Measurements from ENCODE around the gene NUP214.
"Not testable (repeated sequence)": the region's sequence is repeated elsewhere in the genome, so short reads cannot be mapped to it uniquely, and the experiment has no call there.

Gene NUP214

DNA sequence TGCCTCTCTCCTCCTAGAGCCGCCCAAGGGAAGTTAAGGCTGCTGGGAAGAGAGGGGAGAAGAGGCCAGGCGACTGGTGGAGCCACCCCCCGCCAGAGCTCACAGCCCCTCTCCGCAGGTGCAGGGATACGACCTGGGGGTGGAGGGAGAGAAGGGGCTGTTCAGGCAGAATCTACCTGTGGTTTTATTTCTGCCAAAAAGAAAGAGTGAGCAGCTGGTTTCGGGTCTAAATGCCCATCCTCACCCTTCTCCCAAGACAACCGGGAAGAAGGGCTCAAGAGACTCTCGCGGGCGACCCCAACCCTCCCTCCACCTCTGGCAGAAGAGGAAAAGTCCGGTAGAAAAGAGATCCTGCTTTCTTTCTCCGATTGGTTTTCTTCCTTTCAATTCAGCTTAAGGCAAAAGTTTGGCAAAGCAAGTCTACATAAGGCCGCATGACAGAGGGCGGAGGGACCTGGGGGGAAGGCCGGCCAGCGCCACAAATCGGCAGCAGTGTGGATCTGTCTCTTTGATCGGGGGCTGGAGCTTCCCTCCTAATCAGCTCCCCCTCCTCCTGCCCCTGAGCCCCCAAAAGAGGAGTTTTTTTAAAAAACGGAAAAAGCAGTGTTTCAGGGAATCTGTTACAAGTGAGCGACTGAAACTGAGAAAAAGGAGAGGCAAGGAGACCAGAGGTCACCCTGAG is 134.7 kb downstream of the NUP214 start:
- DNase-seq (ENCODE audit: low spot score): no peak

DNA sequence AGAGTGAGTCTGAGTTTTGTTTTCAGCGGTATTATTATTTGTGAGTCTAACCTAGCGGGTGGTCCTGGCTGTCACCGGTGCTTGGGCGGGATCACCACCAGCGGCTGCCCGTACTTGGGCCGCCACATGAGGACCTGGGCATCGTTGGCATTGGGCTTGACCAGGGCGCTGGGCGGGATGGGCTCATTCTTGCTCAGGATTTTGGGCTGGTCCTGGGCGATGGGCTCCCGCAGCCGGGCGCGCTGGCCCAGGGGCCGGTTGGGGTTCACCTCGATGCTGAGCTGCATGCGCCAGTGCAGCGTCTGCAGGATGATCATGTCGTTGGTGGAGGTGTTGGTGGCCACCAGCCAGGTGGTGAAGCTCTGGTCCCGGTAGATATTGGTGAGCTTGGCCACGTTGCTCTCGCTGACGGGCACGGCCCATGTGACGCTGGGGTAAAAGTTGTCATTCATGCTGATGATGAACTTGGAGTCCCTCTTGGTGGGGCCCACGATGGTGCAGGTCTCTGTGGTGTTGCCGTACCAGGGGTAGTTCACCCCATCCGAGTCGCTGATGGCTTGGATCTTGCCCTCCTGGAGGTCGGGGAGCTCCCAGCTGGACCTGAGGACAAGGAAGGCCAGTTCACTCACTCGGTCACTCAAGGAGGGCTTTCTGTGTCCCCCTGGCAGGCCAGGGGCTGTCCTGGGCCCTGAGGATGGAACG is 135.5 kb downstream of the NUP214 start:
- DNase-seq (ENCODE audit: low spot score): no peak

DNA sequence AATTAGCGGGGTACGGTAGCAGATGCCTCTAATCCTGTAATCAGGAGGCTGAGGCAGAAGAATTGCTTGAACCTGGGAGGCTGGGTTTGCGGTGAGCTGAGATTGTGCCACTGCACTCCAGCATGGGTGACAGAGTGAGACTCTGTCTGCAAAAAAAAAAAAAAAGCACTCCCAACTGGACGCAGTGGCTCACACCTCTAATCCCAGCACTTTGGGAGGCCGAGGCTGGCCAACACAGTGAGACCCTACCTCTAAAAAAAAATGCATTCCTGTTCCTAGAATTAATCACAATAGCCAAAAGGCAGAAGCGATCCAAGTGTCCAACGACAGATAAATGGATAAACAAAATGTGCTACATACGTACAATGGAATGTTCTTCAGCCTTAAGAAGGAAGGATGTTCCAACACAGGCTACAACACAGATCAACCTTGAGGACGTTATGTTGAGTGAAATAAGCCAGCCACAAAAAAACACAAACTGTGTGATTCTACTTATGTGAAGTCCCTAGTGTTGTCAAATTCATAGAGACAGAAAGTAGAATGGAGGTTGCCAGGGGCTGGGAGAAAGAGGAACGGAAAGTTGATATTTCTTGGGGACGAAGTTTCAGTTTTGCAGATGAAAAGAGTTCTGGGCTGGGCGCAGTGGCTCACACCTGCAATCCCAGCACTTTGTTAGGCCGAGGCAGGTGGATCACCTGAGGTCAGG is 137.1 kb downstream of the NUP214 start:
- DNase-seq (ENCODE audit: low spot score): no peak

DNA sequence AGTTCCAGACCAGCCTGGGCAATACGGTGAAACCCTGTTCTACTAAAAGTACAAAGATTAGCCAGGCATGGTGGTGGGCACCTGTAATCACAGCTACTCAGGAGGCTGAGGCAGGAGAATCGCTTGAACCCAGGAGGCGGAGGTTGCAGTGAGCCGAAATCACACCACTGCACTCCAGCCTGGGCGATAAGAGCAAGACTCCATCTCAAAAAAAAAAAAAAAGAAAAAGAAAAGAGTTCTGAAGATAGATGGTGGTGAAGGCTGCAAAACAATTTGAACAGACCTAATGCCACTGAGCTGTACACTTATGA is 137.6 kb downstream of the NUP214 start:
- not testable (repeated sequence) for DNase-seq (ENCODE audit: low spot score)

DNA sequence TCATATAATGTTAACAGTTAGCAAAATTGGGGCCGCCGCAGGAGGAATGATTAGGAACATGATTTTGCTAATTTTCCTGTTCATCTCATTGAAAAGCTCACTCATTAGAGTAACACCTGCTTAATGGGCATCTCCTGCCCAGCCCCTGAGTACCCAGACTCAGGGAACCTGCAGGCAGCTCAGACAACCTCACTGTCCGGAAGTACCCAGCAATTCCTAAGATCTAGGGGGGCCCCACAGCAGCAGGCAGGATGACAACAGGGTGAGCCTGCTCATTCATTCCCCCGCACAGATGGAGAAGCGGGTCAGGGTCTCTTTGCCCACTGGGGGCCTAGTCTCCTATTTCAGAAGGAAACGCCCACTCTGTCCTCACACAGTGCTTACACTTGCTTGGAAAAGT is 138.3 kb downstream of the NUP214 start:
- DNase-seq (ENCODE audit: low spot score): no peak

DNA sequence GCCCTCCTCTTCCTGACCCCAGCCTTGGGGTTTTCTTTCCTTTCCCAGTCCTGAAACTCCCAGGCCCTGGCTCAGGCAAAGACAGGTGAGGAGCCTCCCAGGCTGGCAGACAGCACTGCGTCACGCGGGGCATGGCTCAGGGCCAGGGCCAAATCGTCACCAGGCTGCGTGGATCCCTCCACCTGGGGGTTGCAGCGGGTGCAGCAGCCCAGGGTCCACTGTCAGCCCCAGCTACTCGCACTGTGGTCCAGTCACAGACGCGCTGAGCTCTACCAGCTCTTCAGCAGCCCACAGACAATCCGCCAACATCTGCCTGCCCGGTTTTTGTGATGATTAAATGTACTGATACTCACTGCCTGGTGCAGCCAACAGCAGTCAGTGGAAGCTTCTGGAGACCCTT is 138.8 kb downstream of the NUP214 start:
- no peak for DNase-seq (ENCODE audit: low spot score)

DNA sequence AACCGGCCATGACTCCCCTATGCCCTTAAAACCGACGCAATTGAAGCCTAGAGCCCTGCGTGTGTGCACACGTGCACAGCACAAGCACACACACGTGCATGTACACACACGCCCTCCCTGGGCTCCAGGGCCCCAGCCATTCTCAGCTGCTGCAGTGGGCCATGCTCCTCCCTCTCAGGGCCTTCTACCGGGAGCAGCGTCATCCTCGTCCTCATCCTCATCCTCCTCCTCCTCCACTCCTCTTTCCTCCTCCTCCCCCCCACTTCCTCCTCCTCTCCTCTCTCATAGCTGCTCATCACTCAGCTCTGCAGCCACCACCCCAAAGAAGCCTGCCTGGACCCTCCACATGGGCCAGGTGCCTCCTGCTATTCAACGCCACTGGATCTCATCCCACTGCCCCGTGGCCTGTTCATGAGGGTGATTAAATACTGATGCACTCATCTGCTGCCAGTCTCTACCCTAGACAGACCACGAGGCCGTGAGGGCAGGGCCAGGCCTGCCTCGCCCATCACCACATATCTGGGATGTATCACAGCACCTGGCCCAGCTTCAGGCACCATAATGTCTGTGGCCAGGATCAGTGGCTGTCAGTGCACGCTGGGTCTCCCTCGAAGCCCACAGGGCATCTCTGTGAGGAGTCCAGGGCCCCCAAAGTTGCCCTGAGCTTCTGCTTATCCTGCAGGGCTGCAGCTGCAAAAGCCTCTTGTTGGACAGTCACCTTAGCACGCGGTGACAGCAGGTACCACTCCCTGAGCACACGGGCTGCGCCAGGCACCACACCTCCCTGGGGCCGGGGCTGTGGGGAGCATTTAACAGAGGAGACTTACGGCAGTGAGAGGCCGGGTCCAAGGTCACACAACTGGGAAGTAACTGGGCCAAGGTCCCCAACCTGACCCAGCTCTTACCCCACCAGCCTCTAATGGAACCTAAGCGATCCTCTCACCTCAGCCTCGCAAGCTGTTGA is 141.2 kb downstream of the NUP214 start:
- no peak for DNase-seq (ENCODE audit: low spot score)

DNA sequence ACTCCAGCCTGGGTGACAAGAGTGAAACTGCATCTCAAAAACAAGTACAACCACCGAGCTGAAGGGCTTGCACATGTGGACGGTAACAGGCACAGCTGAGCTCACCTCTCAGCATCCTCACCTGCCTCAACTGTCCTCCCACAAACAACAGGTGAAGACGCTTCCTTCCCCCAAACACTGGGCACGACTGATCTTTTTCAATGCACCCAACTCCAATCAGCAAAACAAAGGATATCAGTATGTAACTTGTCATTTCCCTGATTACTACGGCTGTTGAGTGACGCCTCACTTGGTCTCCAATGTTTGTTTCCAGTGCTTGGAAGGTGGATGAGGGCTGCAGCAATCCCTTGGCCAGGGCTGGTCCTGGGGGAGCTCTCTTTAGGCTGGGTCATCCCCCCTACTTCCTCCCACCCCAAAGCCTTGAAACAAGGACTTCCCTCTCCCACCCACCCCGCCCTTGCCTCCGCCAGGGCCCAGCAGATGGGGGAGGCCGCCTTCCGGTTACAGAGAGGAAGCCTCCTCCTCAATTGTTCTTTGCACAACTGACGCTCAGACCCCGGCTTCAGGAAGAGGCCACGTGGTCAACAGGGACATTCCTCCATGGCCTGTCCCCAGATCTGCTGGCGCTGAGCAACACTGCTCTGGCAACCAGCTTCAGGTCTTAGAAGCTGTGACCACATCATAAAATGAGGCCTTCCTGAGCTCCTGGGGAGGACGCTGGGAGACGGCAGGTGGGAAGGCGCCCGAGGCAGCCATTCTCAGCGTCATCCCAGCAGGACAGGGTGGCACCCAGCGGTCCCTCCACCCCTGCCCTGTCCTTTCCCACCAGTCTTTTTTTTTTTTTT is 145.0 kb downstream of the NUP214 start:
- DNase-seq (ENCODE audit: low spot score): peak; percentile 54

DNA sequence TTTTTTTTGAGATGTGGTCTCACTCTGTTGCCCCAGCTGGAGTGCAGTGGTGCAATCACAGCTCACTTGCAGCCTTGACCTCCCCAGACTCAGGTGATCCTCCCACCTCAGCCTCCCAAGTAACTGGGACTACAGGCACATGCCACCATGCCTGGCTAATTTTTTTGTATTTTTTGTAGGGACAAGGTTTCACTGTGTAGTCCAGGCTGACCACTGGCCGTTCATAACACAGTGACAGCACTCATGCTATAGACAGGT is 145.6 kb downstream of the NUP214 start:
- not testable (repeated sequence) for DNase-seq (ENCODE audit: low spot score)

DNA sequence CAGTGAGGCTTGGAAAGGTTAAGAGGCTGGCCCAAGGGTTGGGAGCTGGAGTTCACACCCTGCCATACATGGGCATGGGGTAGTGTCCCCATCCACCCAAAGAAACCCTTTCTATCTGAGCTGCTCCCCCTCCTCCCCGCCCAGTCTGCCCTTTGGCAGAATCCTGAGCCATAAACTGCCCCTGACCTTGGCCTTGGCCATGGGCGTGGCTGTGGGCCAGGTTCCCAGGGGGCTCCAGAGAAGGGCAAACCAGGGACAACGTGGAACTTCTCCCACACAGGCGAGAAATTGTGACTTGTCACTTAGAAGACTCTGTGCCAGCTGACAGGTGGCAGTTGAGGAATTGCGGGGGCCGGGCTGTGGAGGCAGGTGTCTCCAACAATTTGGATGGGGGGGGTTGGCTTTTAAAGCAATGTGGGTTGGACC is 146.1 kb downstream of the NUP214 start:
- DNase-seq (ENCODE audit: low spot score): no peak

DNA sequence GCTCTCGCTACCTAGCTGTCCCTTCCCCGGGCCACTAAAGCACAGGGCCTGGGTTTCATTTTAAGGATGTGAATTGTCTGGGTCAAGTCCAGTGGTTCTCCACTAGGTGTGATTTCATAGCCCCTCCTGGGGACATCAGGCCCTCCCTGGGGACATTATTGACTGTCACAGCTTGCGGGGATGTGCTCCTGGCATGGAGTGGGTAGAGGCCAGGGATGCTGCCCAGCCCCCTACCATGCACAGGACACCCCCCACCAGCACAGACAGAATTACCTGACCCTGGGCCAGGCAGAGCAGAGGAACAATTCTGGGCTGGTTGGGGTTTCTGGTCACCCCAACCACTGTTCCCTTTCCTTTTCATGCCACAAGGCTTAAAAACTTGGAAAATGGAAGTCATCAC is 146.8 kb downstream of the NUP214 start:
- DNase-seq (ENCODE audit: low spot score): no peak

DNA sequence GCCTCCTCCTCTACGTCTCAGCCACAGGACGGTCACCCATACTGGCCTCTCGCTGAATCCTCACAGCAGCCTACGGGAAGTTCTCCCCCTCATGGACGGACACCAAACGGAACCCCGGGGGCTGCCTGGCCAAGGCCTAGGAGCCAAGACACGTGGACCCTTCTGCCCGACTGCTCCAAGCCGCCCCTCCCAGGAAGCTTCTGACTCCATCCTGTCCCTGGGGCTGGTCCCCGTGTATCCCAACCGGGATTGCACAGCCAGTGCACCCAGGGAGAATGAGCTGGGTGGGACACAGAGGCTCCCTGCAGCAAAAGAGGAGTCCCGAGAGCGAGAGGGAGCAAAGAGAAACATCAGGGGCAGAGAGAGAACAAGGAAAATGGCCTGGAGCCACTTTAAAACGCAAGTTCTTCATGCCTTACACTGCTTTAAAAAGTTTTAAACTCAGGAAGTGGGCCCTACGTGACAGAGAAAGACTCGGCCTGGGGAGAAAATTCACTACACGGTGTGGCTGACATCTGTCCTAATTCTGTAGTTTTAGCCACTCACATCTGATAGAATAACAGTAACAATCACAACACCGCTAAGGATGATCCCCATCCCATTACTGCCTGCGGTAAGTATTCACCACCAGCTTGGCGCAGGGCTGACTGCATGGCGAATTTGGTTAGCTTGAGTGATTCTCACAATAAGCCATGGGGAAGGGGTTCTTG is 147.9 kb downstream of the NUP214 start:
- no peak for DNase-seq (ENCODE audit: low spot score)

DNA sequence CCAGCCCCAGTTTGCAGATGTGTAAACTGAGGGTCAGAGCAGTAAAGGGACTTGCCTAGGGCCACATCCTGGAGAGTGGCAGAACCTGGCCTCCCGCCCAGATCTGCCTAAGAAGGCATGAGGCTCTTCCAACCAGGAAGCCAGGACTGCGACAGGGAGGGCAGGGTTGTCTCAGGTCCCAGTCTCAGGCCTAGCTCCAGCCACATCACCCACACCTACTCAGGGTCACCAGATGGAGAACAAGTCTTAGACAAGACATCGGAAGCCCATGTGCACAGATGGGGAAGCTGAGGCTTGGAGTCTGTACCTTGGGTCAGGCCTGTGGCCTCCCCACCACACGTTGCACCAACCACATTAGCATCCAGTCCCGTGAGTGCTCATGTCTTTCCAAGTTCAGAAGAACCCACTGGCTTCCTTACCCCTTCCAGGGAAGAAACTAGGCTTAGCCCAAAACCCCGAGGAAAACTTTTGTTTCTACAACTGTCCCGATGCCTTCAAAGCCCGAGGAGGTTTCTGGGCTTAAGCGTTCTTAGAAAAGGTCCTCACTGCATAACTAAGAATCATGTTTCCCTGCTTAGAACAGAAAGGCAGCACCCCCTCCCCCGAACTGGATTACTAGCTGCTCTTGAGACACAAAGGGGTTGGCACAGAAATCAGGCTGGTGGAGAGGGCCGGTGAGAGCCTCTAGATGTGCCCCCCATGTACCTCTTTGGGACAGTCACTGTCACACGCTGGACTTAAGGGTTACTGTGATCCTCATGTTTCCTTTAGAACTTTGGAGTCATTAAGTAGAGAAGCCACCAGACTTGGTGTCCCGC is 148.7 kb downstream of the NUP214 start:
- DNase-seq (ENCODE audit: low spot score): no peak

DNA sequence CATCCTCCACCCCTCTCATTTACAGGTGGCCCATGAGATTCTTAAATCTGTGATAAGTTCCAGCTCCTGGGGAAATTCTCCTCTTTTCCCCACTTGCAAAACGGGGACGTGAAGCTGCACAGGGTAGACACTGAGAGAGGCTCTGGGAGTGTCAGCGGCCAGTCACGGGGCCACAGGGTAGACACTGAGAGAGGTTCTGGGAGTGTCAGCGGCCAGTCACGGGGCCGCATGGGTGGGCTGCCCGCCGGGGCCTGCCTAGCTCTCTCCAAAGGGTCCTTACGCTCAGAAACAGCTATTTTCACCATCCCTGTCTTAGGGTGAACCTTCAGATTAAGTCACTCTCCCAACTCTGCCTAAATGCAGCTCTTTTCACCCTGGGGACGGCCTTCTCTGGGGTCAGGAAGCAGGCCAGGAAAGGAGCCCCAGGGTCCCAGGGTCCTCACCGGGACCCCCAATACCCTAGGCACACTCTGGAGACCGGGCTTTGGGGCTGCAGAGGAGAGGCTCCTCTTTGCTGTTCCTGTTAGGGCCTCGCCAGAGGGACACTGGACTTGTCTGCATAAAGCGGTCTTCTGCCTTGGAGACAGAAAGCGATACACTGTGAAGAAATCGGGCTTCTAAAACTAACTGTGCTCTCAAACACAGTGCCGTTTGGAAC is 149.4 kb downstream of the NUP214 start:
- DNase-seq (ENCODE audit: low spot score): no peak

DNA sequence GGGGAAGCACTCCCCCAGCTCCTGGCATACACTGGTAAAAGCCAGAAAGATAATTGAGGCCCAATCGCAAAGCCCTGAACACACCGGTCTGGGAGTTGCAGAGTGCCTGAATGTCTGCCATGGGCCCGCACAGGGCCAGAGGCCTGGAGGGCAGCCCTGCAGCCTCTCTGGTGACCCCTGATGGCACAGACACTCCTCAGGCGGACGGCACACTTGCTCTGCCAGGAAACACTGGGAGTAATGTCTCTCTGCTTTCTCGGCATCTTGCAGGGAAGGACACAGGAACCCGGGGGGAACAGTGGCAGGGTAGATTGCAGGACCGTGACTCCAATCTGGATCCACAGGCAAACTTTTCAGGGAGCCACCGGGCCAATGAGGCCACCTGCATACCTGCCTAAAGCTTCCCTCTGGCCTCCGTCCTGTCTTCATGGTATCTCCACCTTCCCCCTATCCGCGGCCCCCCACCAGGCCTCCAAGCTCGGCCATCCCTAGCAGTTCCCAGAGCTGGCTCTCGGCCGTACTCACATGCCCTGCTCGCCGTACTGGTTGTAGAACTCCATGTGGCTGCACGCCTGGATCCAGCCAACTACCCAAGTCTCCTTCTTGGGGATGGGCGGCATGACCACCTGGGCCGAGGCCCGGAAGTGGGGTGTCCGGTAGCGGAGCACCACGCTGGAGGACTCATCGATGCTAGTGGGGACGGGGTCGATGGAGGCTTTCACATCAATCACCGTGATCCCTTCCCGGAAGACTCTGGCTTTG is 150.1 kb downstream of the NUP214 start:
- no peak for DNase-seq (ENCODE audit: low spot score)

DNA sequence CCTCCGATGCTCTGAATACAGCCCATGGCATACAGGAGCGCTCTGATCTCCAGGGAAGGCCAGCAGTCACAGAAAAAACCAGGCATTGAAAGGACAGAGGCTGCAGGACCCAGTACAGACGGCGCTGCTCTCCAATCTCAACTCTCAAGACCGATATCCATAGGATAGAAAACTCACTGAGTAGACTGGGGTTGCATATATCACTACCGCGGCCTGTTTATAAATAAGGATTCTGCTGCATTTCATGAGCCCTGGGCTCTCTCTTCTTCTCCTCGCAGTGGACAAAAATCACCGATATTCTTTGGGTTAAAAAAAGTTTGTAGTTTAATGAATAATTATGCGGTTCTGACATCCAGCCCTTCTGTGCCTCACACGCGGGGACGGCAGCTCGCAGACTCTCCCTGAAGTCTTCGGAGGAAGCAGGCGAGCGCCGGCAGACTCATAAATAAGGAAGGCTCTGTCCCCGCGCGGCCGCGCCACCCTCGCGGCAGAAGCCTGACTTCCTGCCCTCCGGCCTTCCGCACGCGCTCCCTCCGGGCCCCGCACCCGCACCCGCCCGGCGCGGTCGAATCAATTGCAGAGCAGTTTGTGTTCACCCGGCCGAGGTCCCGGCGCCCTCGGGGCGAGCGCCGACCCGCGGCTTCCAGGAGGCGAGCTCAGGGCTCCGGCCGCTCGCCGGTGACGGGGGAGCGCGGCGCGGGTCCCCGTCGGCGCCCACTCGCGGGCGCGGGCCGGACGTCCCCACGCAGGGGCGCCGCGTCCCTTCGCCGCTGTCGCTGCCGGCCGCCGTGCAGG is 150.9 kb downstream of the NUP214 start, which contains the start of gene FAM78A:
Gene FAM78A, minus strand, starts transcription at position 417 of the 795 bp plus-strand sequence. Its CDS starts 331 bp downstream, at position 86.
- DNase-seq (ENCODE audit: low spot score): no peak

DNA sequence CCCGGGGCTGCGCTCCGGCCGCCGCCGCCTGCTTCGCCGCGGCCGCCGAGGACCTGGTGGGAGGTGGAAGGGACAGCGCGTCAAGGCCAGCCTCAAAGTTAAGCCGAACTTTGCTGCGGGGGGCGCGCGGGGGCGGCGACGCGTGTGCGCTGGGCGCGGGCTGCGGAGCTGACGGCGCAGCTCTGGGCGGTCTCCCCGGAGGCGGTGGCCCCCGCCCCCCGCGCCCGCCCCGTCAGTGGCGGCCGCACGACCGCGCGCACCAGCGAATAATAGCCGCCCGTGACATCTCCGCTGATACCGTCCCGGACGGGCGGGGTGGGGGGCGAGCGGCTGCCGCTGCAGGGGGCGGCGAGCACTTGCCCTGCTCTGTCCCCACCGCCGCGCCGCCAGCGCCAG is 151.5 kb downstream of the NUP214 start:
- no peak for DNase-seq (ENCODE audit: low spot score)
